K562 (cell line): ENCODE measurements around the gene TRIM40. TPM values are rescaled to one million over a fixed set of nuclear protein-coding genes. Genes with fewer than 3 reads are reported as not detected.
A peak's percentile ranks its signal among the peaks of the same experiment; 100 is the strongest.

Experiments
- ATAC-seq: fragments of 200-7000 bp; cut with Tn5 transposase; 3 replicates; pipeline ENCODE4 v1.9.1; 2020; ENCODE audit warnings: moderate library complexity
- BruUV-seq: library from RNA; stranded (reverse); fragments of 400-500 nt; replicated peaks from 2 replicates; lab custom pipeline; 2021; lab: Mats Ljungman, UMichigan
- CTCF ChIA-PET: fragments of 300-600 bp; formaldehyde crosslinking; extraction: SDS; loops from one replicate; lab custom pipeline; 2021; ENCODE audit warnings: low intra/inter-chr PET ratio; lab: Yijun Ruan, JAX
- POLR2A ChIA-PET: fragments of 300-600, 350-650 bp; sonication (Branson Sonifier 250); formaldehyde crosslinking; extraction: SDS; loops from one replicate; lab custom pipeline; 2021; ENCODE audit warnings: antibody characterized with exemption, inconsistent platforms; lab: Yijun Ruan, JAX
- DNase-seq, 4 experiments: peaks; one replicate each; pipeline versions ENCODE4 v3.0.0 to v3.0.0-alpha.2; 2011 to 2018; ENCODE audit warnings: low spot score in 3 of 4, mixed read lengths in 3 of 4; ENCODE audit errors: extremely low read depth in 1 of 4
- FAIRE-seq: peaks from 2 replicates; lab custom pipeline; 2011; peaks lifted over from hg19 to GRCh38; lab: Jason Lieb, UNC
- H2AFZ ChIP-seq: 2 replicates; pipeline ENCODE4 v1.6.0; 2011; ENCODE audit warnings: low read depth, low read length, control low read depth, inconsistent platforms
- H3K27ac ChIP-seq: fragments of 200-600 bp; 3 replicates; pipeline ENCODE4 v1.8.0; 2011; ENCODE audit warnings: low read depth, mild to moderate bottlenecking, control low read depth, inconsistent platforms, low read length, moderate library complexity, mixed read lengths; ENCODE audit errors: extremely low read depth
- H3K27me3 ChIP-seq, 2 experiments: fragments of 300-600 bp in 1 of 2; 2 replicates in 1 of 2; 3 replicates in 1 of 2; pipeline versions ENCODE4 v1.6.0 to v1.8.0; 2011; ENCODE audit warnings: inconsistent platforms in 2 of 2, low read length in 2 of 2, mild to moderate bottlenecking in 1 of 2, mixed read lengths in 1 of 2, moderate library complexity in 1 of 2; ENCODE audit not compliant: control insufficient read depth in 2 of 2, insufficient read depth in 2 of 2
- H3K36me3 ChIP-seq: fragments of 300-600 bp; 3 replicates; pipeline ENCODE4 v1.8.0; 2011; ENCODE audit warnings: mild to moderate bottlenecking, low read length, inconsistent platforms; ENCODE audit not compliant: control insufficient read depth, insufficient read depth
- H3K4me1 ChIP-seq, 2 experiments: fragments of 200-600 bp in 1 of 2; replicated peaks in 1 of 2; 2 replicates in 1 of 2; 3 replicates in 1 of 2; pipeline versions ENCODE4 v1.5.1 to v1.8.0; 2011; ENCODE audit warnings: inconsistent platforms in 2 of 2, low read length in 2 of 2, mild to moderate bottlenecking in 1 of 2, mixed read lengths in 1 of 2, moderate library complexity in 1 of 2; ENCODE audit not compliant: control insufficient read depth in 2 of 2, insufficient read depth in 2 of 2
- H3K4me2 ChIP-seq: 2 replicates; pipeline ENCODE4 v1.6.1; 2011; ENCODE audit warnings: low read length, control low read depth, inconsistent platforms, mixed read lengths; ENCODE audit not compliant: insufficient read depth
- H3K4me3 ChIP-seq: fragments of 200-600 bp; sonication (generic), shearing (Covaris generic); 2 replicates; pipeline ENCODE4 v1.5.1; 2016; ENCODE audit warnings: control low read depth, inconsistent platforms
- H3K79me2 ChIP-seq: fragments of 200-600 bp; 3 replicates; pipeline ENCODE4 v1.8.0; 2011; ENCODE audit warnings: low read length, inconsistent platforms; ENCODE audit not compliant: control insufficient read depth, insufficient read depth
- H3K9ac ChIP-seq, 2 experiments: 2 replicates each; pipeline versions ENCODE4 v1.6.0 to v1.6.1; 2011; ENCODE audit warnings: low read depth in 2 of 2, low read length in 2 of 2, control low read depth in 1 of 2, inconsistent platforms in 1 of 2, mild to moderate bottlenecking in 1 of 2, mixed read lengths in 1 of 2; ENCODE audit not compliant: insufficient read depth in 1 of 2
- H3K9me1 ChIP-seq: one replicate; pipeline ENCODE4 v1.6.0; 2011; ENCODE audit warnings: inconsistent platforms, mild to moderate bottlenecking, low read length, moderate library complexity; ENCODE audit not compliant: control insufficient read depth, insufficient read depth
- H3K9me3 ChIP-seq: replicated peaks from 2 replicates; pipeline ENCODE4 v1.5.1; 2011; ENCODE audit warnings: low read depth, low read length, inconsistent platforms; ENCODE audit not compliant: control insufficient read depth, insufficient read depth
- H4K20me1 ChIP-seq: replicated peaks from 2 replicates; pipeline ENCODE4 v1.6.1; 2011; ENCODE audit warnings: low read length, inconsistent platforms, mixed read lengths; ENCODE audit not compliant: control insufficient read depth, insufficient read depth
- E2F4 ChIP-seq: sonication (generic); formaldehyde crosslinking; IDR thresholded peaks from 2 replicates; pipeline ENCODE4 v1.8.0; 2022; ENCODE audit warnings: mild to moderate bottlenecking, low read depth, missing genetic modification reagents
- ETS1 ChIP-seq: conservative IDR thresholded peaks from 2 replicates; pipeline ENCODE4 v1.6.1; 2011; ENCODE audit warnings: low read depth, mild to moderate bottlenecking, low read length; ENCODE audit not compliant: control insufficient read depth
- PBX2 ChIP-seq, 2 experiments: IDR thresholded peaks in 1 of 2; conservative IDR thresholded peaks in 1 of 2; 2 replicates each; pipeline ENCODE4 v1.6.1; 2016; ENCODE audit warnings: low read depth in 2 of 2, mild to moderate bottlenecking in 1 of 2, missing compliant biosample characterization in 1 of 2, missing genetic modification characterization in 1 of 2, moderate library complexity in 1 of 2
- TAF15 ChIP-seq: fragments of 200-400 bp; formaldehyde crosslinking; IDR thresholded peaks from 2 replicates; pipeline ENCODE4 v1.6.1; 2017; ENCODE audit warnings: mild to moderate bottlenecking, low read depth, low read length, moderate library complexity
- ZNF165 ChIP-seq: fragments of 250-450 bp; sonication (Bioruptor Pico); IDR thresholded peaks from 2 replicates; pipeline ENCODE4 v1.4.0; 2020; ENCODE audit warnings: borderline replicate concordance
- ZZZ3 ChIP-seq: fragments of 450-650 bp; IDR thresholded peaks from 2 replicates; pipeline ENCODE4 v1.6.1; 2016; ENCODE audit warnings: antibody characterized with exemption, mild to moderate bottlenecking, moderate library complexity
- WGBS: fragments of 100-300 bp; shearing (Covaris generic); methylation state at CpG from one replicate; pipeline ENCODE4 v1.1.6; 2016; ENCODE audit warnings: low coverage, mixed read lengths; ENCODE audit not compliant: insufficient coverage; ENCODE audit errors: missing lambda C conversion rate; 5-methylcytosine and 5-hydroxymethylcytosine counted together
- in situ Hi-C: fragments of 300-500 bp; cut with MboI; formaldehyde crosslinking; loops from 4 replicates; pipeline ENCODE4 v1.15.0; 2018; ENCODE audit warnings: inconsistent platforms, mixed read lengths
- intact Hi-C: fragments of 100-400 bp; cut with micrococcal nuclease; formaldehyde crosslinking; loops from 2 replicates; pipeline ENCODE4 v1.14.2; 2022
- polyA plus RNA-seq, 8 experiments: library from polyadenylated mRNA; depleted of rRNA in 4 of 8; stranded (reverse) in 5 of 8; unstranded in 3 of 8; fragments of >200 nt; fragmentation: Nextera tagmentation in 2 of 8; fragmentation: Illumina TruSeq in 1 of 8; extraction: Ambion mirVana in 2 of 8; extraction: Trizol in 1 of 8; gene quantifications; 2 replicates each; pipeline versions ENCODE4 v1.2.1 to v1.2.3, GENCODE V29; 2011 to 2014; ENCODE audit warnings: inconsistent platforms in 1 of 8, missing spikeins in 1 of 8
- total RNA-seq, 7 experiments: library from RNA; depleted of rRNA in 6 of 7; stranded (reverse); fragments of >200 nt in 6 of 7; fragmentation: Illumina TruSeq in 2 of 7; extraction: Trizol in 2 of 7; gene quantifications; 2 replicates each; pipeline versions ENCODE4 v1.2.1 to v1.2.3, GENCODE V29; 2011 to 2021; ENCODE audit warnings: low replicate concordance in 1 of 7

Gene TRIM40
- total and polyA plus RNA-seq, 9 of the 15 experiments (the other 6 are each of a cell fraction or from before 2014, with no cell fraction given): 0.04 to 0.08 TPM; not detected in 7

- no peak for TF ChIP-seq ZZZ3
- TF ChIP-seq PBX2 (CRISPR knock-in tag; IDR thresholded peaks at IDR 0.05; ENCODE audit: low read depth): peak; percentile 85
- peak; percentile 95 for TF ChIP-seq PBX2 (tag; conservative IDR thresholded peaks at IDR 0.05; ENCODE audit: low read depth)
- TF ChIP-seq TAF15: no peak
- TF ChIP-seq, all 486 proteins: peak for 33
These were observed 20.3 kb downstream of the TRIM40 start (continued) for GRCh38 chr6:30156262-30156599.

- TF ChIP-seq ZNF165 (CRISPR knock-in tag) (0 out of 2 replicates have a peak, but pooled peaks have one; percentile 63), ETS1 (no peak), E2F4 (CRISPR knock-in tag) (no peak)
- no peak overlapping the region for H3K4me2 ChIP-seq
- ATAC-seq: no peak
- H3K27me3 ChIP-seq: peaks cover 2 to 28% of the 10 kb centered on the region in 2 experiments; a peak in 3 of 5 replicates
- 24% methylated on average over 9 of the region's 9 CpGs for WGBS
- FAIRE-seq: no peak
- no peak overlapping the region for H3K4me3 ChIP-seq
- H3K9me3 ChIP-seq: no peaks in the 10 kb centered on the region
- H4K20me1 ChIP-seq: no peaks in the 10 kb centered on the region
- no peaks in the 10 kb centered on the region for H3K36me3 ChIP-seq
- intact Hi-C loops (no loop called here), in situ Hi-C loops (no loop called here)
- H2AFZ ChIP-seq: 0 out of 2 replicates have a peak overlapping the region, but pooled peaks have one; percentile 16
- DNase-seq: no peak
- no TSS peak for BruUV-seq
- no peak overlapping the region for H3K27ac ChIP-seq
- H3K9ac ChIP-seq: no peak overlapping the region
- H3K79me2 ChIP-seq: no peaks in the 10 kb centered on the region
- H3K9me1 ChIP-seq: no peaks in the 10 kb centered on the region
- POLR2A ChIA-PET: no interaction called here
- CTCF ChIA-PET: interaction anchor here (0.7 kb wide), 1 partner anchor 17 kb away, joined by 5 read pairs; no protein-coding TSS in a partner anchor
- peaks cover 7 to 22% of the 10 kb centered on the region in 2 experiments; a peak in 4 of 5 replicates for H3K4me1 ChIP-seq
These were observed 20.8 kb downstream of the TRIM40 start for GRCh38 chr6:30156774-30157173.
